ENCODE data around the gene MAGI3. TPM values are rescaled to one million over a fixed set of nuclear protein-coding genes. Genes with fewer than 3 reads are reported as not detected.

MAGI3 gene
- total RNA-seq, 1 donor = 7.3 TPM

- no peak overlapping the region for H3K4me3 ChIP-seq (ENCODE audit: low read depth, low read length)
- DNase-seq (ENCODE audit: low read depth) = peak; percentile 67
Observed at GRCh38 chr1:113542221-113542701, 151.9 kb downstream of the MAGI3 start.

GRCh38 chr1:113543110-113543509 is 152.8 kb downstream of the MAGI3 start:
- no peak overlapping the region for H3K4me3 ChIP-seq (ENCODE audit: low read depth, low read length)
- TF ChIP-seq CTCF (IDR thresholded peaks at IDR 0.05; ENCODE audit: insufficient read depth, low read depth, low read length) = no peak
- no peak for DNase-seq (ENCODE audit: low read depth)

More at GRCh38 chr1:113542221-113542701, 151.9 kb downstream of the MAGI3 start:
- no peak for TF ChIP-seq CTCF (IDR thresholded peaks at IDR 0.05; ENCODE audit: insufficient read depth, low read depth, low read length)

- TF ChIP-seq CTCF (IDR thresholded peaks at IDR 0.05; ENCODE audit: insufficient read depth, low read depth, low read length) = no peak
- no peak overlapping the region for H3K4me3 ChIP-seq (ENCODE audit: low read depth, low read length)
- DNase-seq (ENCODE audit: low read depth) = no peak
Observed at GRCh38 chr1:113545210-113545609, 154.9 kb downstream of the MAGI3 start.

- DNase-seq (ENCODE audit: low read depth) = peak; percentile 41
- no peak for TF ChIP-seq CTCF (IDR thresholded peaks at IDR 0.05; ENCODE audit: insufficient read depth, low read depth, low read length)
- no peak overlapping the region for H3K4me3 ChIP-seq (ENCODE audit: low read depth, low read length)
Observed at GRCh38 chr1:113545626-113546025, 155.3 kb downstream of the MAGI3 start.

GRCh38 chr1:113551728-113552127 is 161.4 kb downstream of the MAGI3 start:
- no peak for DNase-seq (ENCODE audit: low read depth)
- no peak overlapping the region for H3K4me3 ChIP-seq (ENCODE audit: low read depth, low read length)
- TF ChIP-seq CTCF (IDR thresholded peaks at IDR 0.05; ENCODE audit: insufficient read depth, low read depth, low read length) = no peak

- no peak for TF ChIP-seq CTCF (IDR thresholded peaks at IDR 0.05; ENCODE audit: insufficient read depth, low read depth, low read length)
- no peak for DNase-seq (ENCODE audit: low read depth)
- H3K4me3 ChIP-seq (ENCODE audit: low read depth, low read length) = no peak overlapping the region
Observed at GRCh38 chr1:113552244-113552643, 161.9 kb downstream of the MAGI3 start.

- H3K4me3 ChIP-seq (ENCODE audit: low read depth, low read length) = no peak overlapping the region
- DNase-seq (ENCODE audit: low read depth) = no peak
- no peak for TF ChIP-seq CTCF (IDR thresholded peaks at IDR 0.05; ENCODE audit: insufficient read depth, low read depth, low read length)
Observed at GRCh38 chr1:113557187-113557586, 166.9 kb downstream of the MAGI3 start.
